Measurements from ENCODE around the gene ADRB2. TPM values are rescaled to one million over a fixed set of nuclear protein-coding genes. Genes with fewer than 3 reads are reported as not detected.
"Not testable (repeated sequence)": the region's sequence is repeated elsewhere in the genome, so short reads cannot be mapped to it uniquely, and the experiment has no call there.

The ADRB2 gene
- total RNA-seq, 3 donors from 2014 or later, result 0.18 to 0.54 (median 0.26) TPM

GRCh38 chr5:148860599-148860998, 34.2 kb downstream of the ADRB2 start:
- Mint-ChIP-seq H3K9me3 (no peaks in the 10 kb centered on the region), H3K4me3 (no peak overlapping the region), H3K27me3 (ENCODE audit: low read depth) (no peaks in the 10 kb centered on the region), H3K4me1 (ENCODE audit: low read depth) (peaks cover 34% of the 10 kb centered on the region), H3K36me3 (ENCODE audit: insufficient read depth) (no peaks in the 10 kb centered on the region)
- no peak for ATAC-seq
- DNase-seq, result no peak

GRCh38 chr5:148861088-148861487, 34.7 kb downstream of the ADRB2 start:
- H3K4me1 Mint-ChIP-seq (ENCODE audit: low read depth), result peaks cover 29% of the 10 kb centered on the region
- H3K36me3 Mint-ChIP-seq (ENCODE audit: insufficient read depth), result no peaks in the 10 kb centered on the region
- no peak for DNase-seq
- no peaks in the 10 kb centered on the region for H3K27me3 Mint-ChIP-seq (ENCODE audit: low read depth)
- no peak for ATAC-seq
- H3K9me3 Mint-ChIP-seq, result no peaks in the 10 kb centered on the region
- H3K4me3 Mint-ChIP-seq, result no peak overlapping the region

- DNase-seq (no peak), ATAC-seq (no peak)
- Mint-ChIP-seq H3K4me3 (no peak overlapping the region), H3K4me1 (ENCODE audit: low read depth) (peaks cover 24% of the 10 kb centered on the region), H3K27me3 (ENCODE audit: low read depth) (no peaks in the 10 kb centered on the region), H3K36me3 (ENCODE audit: insufficient read depth) (no peaks in the 10 kb centered on the region), H3K9me3 (no peaks in the 10 kb centered on the region)
Observed at GRCh38 chr5:148861696-148862095, 35.3 kb downstream of the ADRB2 start.

- H3K9me3 Mint-ChIP-seq, result no peaks in the 10 kb centered on the region
- H3K4me3 Mint-ChIP-seq, result no peak overlapping the region
Observed at GRCh38 chr5:148864113-148864841, 37.9 kb downstream of the ADRB2 start.

GRCh38 chr5:148866024-148866423, 39.6 kb downstream of the ADRB2 start:
- H3K4me3 Mint-ChIP-seq, result no peak overlapping the region
- H3K27me3 Mint-ChIP-seq (ENCODE audit: low read depth), result no peaks in the 10 kb centered on the region
- no peak for DNase-seq
- ATAC-seq, result no peak
- peaks cover 3% of the 10 kb centered on the region for H3K4me1 Mint-ChIP-seq (ENCODE audit: low read depth)
- no peaks in the 10 kb centered on the region for H3K9me3 Mint-ChIP-seq
- no peaks in the 10 kb centered on the region for H3K36me3 Mint-ChIP-seq (ENCODE audit: insufficient read depth)

More at GRCh38 chr5:148864113-148864841, 37.9 kb downstream of the ADRB2 start:
- H3K36me3 Mint-ChIP-seq (ENCODE audit: insufficient read depth), result no peaks in the 10 kb centered on the region
- ATAC-seq (no peak), DNase-seq (no peak)
- H3K27me3 Mint-ChIP-seq (ENCODE audit: low read depth), result no peaks in the 10 kb centered on the region
- H3K4me1 Mint-ChIP-seq (ENCODE audit: low read depth), result peaks cover 14% of the 10 kb centered on the region

- no peak for ATAC-seq
Observed at GRCh38 chr5:148873120-148873519, 46.7 kb downstream of the ADRB2 start.

GRCh38 chr5:148873690-148874485, 47.5 kb downstream of the ADRB2 start:
- Mint-ChIP-seq H3K27me3 (ENCODE audit: low read depth) (peaks cover 2% of the 10 kb centered on the region), H3K4me1 (ENCODE audit: low read depth) (peaks cover 2% of the 10 kb centered on the region), H3K9me3 (no peaks in the 10 kb centered on the region), H3K4me3 (no peak overlapping the region), H3K36me3 (ENCODE audit: insufficient read depth) (no peaks in the 10 kb centered on the region)
- ATAC-seq (no peak), DNase-seq (no peak)

More at GRCh38 chr5:148873120-148873519, 46.7 kb downstream of the ADRB2 start:
- Mint-ChIP-seq H3K4me1 (ENCODE audit: low read depth) (peaks cover 2% of the 10 kb centered on the region), H3K4me3 (no peak overlapping the region), H3K27me3 (ENCODE audit: low read depth) (peaks cover 2% of the 10 kb centered on the region), H3K9me3 (no peaks in the 10 kb centered on the region), H3K36me3 (ENCODE audit: insufficient read depth) (no peaks in the 10 kb centered on the region)
- DNase-seq, result no peak

- H3K9me3 Mint-ChIP-seq, result no peaks in the 10 kb centered on the region
- peaks cover 2% of the 10 kb centered on the region for H3K27me3 Mint-ChIP-seq (ENCODE audit: low read depth)
- no peak for ATAC-seq
- H3K4me3 Mint-ChIP-seq, result no peak overlapping the region
- DNase-seq, result no peak
- no peaks in the 10 kb centered on the region for H3K4me1 Mint-ChIP-seq (ENCODE audit: low read depth)
- no peaks in the 10 kb centered on the region for H3K36me3 Mint-ChIP-seq (ENCODE audit: insufficient read depth)
Observed at GRCh38 chr5:148875205-148875875, 48.9 kb downstream of the ADRB2 start.

- H3K9me3 Mint-ChIP-seq; ATAC-seq; H3K4me1 Mint-ChIP-seq (ENCODE audit: low read depth); DNase-seq; H3K4me3 Mint-ChIP-seq; H3K36me3 Mint-ChIP-seq (ENCODE audit: insufficient read depth); H3K27me3 Mint-ChIP-seq (ENCODE audit: low read depth): not testable (repeated sequence)
Observed at GRCh38 chr5:148877436-148877835, 51.0 kb downstream of the ADRB2 start.

Other genes starting within 250 kb of the ADRB2 start
- gene HTR4, start 172.1 kb upstream of the ADRB2 start, total RNA-seq, result not detected
- not detected for gene SH3TC2, start 236.5 kb downstream of the ADRB2 start, total RNA-seq